Effector memory CD8-positive, alpha-beta T cell (primary cell): ENCODE data around the gene FOXD4L6.
"Not testable (repeated sequence)": the region's sequence is repeated elsewhere in the genome, so short reads cannot be mapped to it uniquely, and the experiment has no call there.

Experiments
- ATAC-seq: fragments of 150-1000 bp; cut with Tn5 transposase; replicated peaks from 2 replicates; pipeline ENCODE4 v1.10.0; 2021; ENCODE audit warnings: mild to moderate bottlenecking, moderate library complexity
- DNase-seq, 3 experiments: peaks; one replicate each; pipeline ENCODE4 v3.0.0; 2021
- H3K27ac Mint-ChIP-seq, 2 donors: one replicate each; pipeline ENCODE4 v1.8.0; 2022; ENCODE audit warnings: mild to moderate bottlenecking in 2 of 2, mixed read lengths in 2 of 2, moderate library complexity in 2 of 2
- H3K27me3 Mint-ChIP-seq, 2 donors: one replicate each; pipeline ENCODE4 v1.8.0; 2022; ENCODE audit warnings: mixed read lengths in 2 of 2
- H3K36me3 Mint-ChIP-seq: one replicate; pipeline ENCODE4 v1.8.0; 2022; ENCODE audit warnings: mild to moderate bottlenecking, moderate library complexity, mixed read lengths; ENCODE audit not compliant: insufficient read depth
- H3K4me1 Mint-ChIP-seq, 2 donors: one replicate each; pipeline ENCODE4 v1.8.0; 2022; ENCODE audit warnings: low read depth in 2 of 2, mixed read lengths in 2 of 2
- H3K4me3 Mint-ChIP-seq, 2 donors: one replicate each; pipeline ENCODE4 v1.8.0; 2022; ENCODE audit warnings: mild to moderate bottlenecking in 2 of 2, mixed read lengths in 2 of 2, moderate library complexity in 2 of 2
- H3K9me3 Mint-ChIP-seq, 2 donors: one replicate each; pipeline ENCODE4 v1.8.0; 2022; ENCODE audit warnings: mixed read lengths in 2 of 2

Gene FOXD4L6

GRCh38 chr9:41111414-41111813 is 17.1 kb downstream of the FOXD4L6 start:
- not testable (repeated sequence) for H3K27me3 Mint-ChIP-seq, H3K9me3 Mint-ChIP-seq, H3K36me3 Mint-ChIP-seq, H3K4me1 Mint-ChIP-seq, ATAC-seq, H3K27ac Mint-ChIP-seq, H3K4me3 Mint-ChIP-seq, DNase-seq

DNA sequence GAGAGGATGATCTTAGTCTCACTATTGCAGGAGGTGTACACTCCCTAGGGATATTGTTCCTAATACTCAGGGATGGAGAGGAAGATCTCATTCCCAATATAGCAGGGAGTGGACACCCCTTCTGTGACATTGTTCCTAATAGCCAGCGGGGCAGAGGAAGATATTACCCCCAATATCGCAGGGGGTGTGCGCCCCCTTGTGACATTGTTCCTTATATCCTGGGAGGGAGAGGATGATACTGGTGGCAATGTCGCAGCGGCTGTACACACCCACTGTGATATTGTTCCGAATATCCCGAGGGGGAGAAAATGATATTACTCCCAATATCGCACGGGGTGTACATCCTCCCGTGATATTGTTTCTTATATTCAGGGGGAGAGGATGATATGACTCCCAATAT is 17.6 kb downstream of the FOXD4L6 start:
- H3K36me3 Mint-ChIP-seq, H3K27me3 Mint-ChIP-seq, H3K9me3 Mint-ChIP-seq, H3K4me1 Mint-ChIP-seq, DNase-seq, H3K4me3 Mint-ChIP-seq, ATAC-seq, H3K27ac Mint-ChIP-seq: not testable (repeated sequence)

DNA sequence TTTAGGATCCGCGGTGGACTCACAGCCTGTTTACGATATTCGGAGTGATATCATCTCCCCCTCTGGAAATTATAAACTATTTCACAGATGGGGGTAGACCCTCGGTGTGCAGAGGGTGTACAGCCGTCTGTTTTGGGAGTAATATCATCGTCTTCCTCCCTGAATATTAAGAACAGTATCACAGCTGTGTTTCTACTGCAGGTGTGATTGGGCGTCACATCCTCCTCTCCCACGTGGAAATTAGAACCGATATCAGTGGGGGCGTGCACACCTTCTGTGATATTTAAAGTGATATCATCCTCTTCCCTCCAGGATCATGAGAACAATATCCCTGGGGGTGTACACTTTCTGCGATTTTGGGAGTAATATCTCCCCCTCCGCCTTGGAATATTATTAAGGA is 19.2 kb downstream of the FOXD4L6 start:
- not testable (repeated sequence) for ATAC-seq, H3K9me3 Mint-ChIP-seq, H3K27ac Mint-ChIP-seq, H3K36me3 Mint-ChIP-seq, DNase-seq, H3K27me3 Mint-ChIP-seq, H3K4me3 Mint-ChIP-seq, H3K4me1 Mint-ChIP-seq

GRCh38 chr9:41108816-41109215 is 19.7 kb downstream of the FOXD4L6 start:
- not testable (repeated sequence) for H3K27ac Mint-ChIP-seq, H3K27me3 Mint-ChIP-seq, H3K9me3 Mint-ChIP-seq, ATAC-seq, DNase-seq, H3K4me1 Mint-ChIP-seq, H3K36me3 Mint-ChIP-seq, H3K4me3 Mint-ChIP-seq

DNA sequence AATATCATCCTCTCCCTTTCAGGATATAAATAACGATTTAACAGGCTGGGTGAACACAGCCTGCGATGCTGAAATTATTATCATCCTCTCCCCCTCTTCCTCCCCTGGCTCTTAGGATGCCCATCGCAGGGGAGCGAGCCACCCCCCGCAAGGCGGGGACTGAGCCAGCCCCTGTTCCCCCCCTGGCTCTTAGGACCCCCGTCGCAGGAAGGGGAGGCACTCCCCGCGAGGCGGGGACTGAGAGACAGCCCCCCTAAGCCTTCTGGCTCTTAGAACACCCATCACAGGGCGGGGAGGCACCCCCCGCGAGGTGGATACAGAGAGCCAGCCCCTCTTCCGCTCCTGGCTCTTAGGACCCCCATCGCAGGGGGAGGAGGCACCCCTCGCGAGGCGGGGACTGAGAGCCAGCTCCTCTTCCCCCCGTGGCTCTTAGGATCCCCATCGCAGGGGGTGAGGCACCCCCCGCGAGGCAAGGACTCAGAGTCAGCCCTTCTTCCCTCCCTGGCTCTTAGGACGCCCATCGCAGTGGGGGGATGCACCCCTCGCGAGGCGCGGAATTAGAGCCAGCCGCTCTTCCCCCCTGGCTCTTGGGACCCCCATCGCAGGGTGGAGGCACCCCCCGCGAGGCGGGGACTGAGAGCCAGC is 21.9 kb downstream of the FOXD4L6 start:
- H3K27ac Mint-ChIP-seq, H3K4me3 Mint-ChIP-seq, DNase-seq, H3K4me1 Mint-ChIP-seq, H3K36me3 Mint-ChIP-seq, H3K9me3 Mint-ChIP-seq, ATAC-seq, H3K27me3 Mint-ChIP-seq: not testable (repeated sequence)

- H3K27me3 Mint-ChIP-seq, H3K4me3 Mint-ChIP-seq, H3K36me3 Mint-ChIP-seq, H3K4me1 Mint-ChIP-seq, H3K9me3 Mint-ChIP-seq, DNase-seq, ATAC-seq, H3K27ac Mint-ChIP-seq: not testable (repeated sequence)
Measured at GRCh38 chr9:41105557-41106253, 22.8 kb downstream of the FOXD4L6 start.

GRCh38 chr9:41104542-41104941 is 23.9 kb downstream of the FOXD4L6 start:
- not testable (repeated sequence) for DNase-seq, H3K36me3 Mint-ChIP-seq, H3K27ac Mint-ChIP-seq, H3K4me1 Mint-ChIP-seq, H3K27me3 Mint-ChIP-seq, H3K9me3 Mint-ChIP-seq, ATAC-seq, H3K4me3 Mint-ChIP-seq

- H3K27ac Mint-ChIP-seq, H3K9me3 Mint-ChIP-seq, H3K4me1 Mint-ChIP-seq, H3K36me3 Mint-ChIP-seq, H3K27me3 Mint-ChIP-seq, H3K4me3 Mint-ChIP-seq, DNase-seq, ATAC-seq: not testable (repeated sequence)
Measured at GRCh38 chr9:41100508-41100907, 28.0 kb downstream of the FOXD4L6 start.

- not testable (repeated sequence) for H3K4me1 Mint-ChIP-seq, H3K36me3 Mint-ChIP-seq, DNase-seq, H3K27ac Mint-ChIP-seq, H3K9me3 Mint-ChIP-seq, ATAC-seq, H3K4me3 Mint-ChIP-seq, H3K27me3 Mint-ChIP-seq
Measured at GRCh38 chr9:41098759-41099158, 29.7 kb downstream of the FOXD4L6 start.

GRCh38 chr9:41095060-41095459 is 33.4 kb downstream of the FOXD4L6 start:
- not testable (repeated sequence) for H3K4me3 Mint-ChIP-seq, H3K27ac Mint-ChIP-seq, DNase-seq, H3K36me3 Mint-ChIP-seq, H3K4me1 Mint-ChIP-seq, H3K27me3 Mint-ChIP-seq, H3K9me3 Mint-ChIP-seq, ATAC-seq

DNA sequence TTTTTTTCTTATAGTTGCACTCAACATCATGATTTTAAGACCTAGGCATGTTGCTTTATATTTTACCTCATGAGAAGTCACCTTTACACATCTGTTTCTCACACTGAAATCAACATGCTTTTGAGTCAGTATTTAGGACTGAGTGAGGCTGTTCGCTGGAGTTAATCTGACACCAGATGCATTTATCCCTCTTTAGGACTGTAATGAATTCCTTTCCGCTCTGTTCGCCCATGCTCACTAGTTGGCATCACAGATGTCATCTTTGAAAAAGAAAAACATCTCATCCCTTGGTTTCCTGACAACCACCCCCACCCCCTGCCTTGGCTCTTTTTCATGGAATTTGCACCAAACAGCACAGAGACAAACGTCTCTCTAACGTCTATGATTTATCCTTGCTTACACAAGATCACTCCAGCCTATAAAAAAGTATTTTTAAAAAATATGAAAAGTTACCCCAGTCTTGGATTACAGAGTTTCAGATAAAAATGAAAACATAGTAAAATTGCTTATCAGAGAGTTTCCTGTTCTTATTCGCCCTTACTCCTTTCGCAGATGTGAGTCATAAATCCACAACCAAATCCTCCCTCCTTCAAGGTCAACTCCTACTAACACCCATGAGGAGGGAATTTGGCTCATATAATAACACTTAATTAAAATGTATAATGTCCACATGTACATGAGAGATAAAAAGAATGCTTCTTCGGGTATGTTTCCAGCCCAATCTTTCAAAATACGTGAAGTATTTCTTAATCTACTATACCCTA is 34.3 kb downstream of the FOXD4L6 start:
- not testable (repeated sequence) for H3K36me3 Mint-ChIP-seq, H3K9me3 Mint-ChIP-seq, DNase-seq, H3K4me1 Mint-ChIP-seq, ATAC-seq, H3K27ac Mint-ChIP-seq, H3K4me3 Mint-ChIP-seq, H3K27me3 Mint-ChIP-seq

DNA sequence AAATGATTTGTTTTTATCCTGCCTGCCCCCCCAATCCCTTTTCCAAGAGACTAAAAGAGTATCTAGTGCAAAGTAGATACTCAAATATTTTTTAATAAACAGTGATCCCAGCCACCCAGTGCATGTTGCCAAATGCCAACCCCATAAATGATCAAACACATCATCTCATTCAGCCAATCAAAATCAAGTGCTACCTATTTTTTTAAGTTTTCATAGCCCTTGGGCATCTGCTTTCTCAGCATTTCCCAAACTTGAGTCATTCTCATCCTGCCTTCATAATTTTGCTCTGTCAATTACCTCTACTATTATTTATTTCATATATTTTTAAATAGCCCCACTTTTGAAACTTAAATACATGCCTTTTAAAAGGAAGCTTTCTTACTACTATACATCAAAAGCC is 37.6 kb downstream of the FOXD4L6 start:
- peaks cover 15 to 33% of the 10 kb centered on the region in 2 donors for H3K27me3 Mint-ChIP-seq
- DNase-seq, H3K27ac Mint-ChIP-seq, H3K36me3 Mint-ChIP-seq, H3K9me3 Mint-ChIP-seq, ATAC-seq, H3K4me3 Mint-ChIP-seq, H3K4me1 Mint-ChIP-seq: not testable (repeated sequence)

- H3K27ac Mint-ChIP-seq, ATAC-seq, H3K4me1 Mint-ChIP-seq: not testable (repeated sequence)
Measured at GRCh38 chr9:41090386-41090785, 38.1 kb downstream of the FOXD4L6 start.

More at GRCh38 chr9:41090386-41090785, 38.1 kb downstream of the FOXD4L6 start:
- H3K4me3 Mint-ChIP-seq, H3K36me3 Mint-ChIP-seq, H3K9me3 Mint-ChIP-seq, DNase-seq: not testable (repeated sequence)
- H3K27me3 Mint-ChIP-seq, result peaks cover 17 to 39% of the 10 kb centered on the region in 2 donors
